ENCODE measurements around the gene LILRA6.

Gene LILRA6

DNA sequence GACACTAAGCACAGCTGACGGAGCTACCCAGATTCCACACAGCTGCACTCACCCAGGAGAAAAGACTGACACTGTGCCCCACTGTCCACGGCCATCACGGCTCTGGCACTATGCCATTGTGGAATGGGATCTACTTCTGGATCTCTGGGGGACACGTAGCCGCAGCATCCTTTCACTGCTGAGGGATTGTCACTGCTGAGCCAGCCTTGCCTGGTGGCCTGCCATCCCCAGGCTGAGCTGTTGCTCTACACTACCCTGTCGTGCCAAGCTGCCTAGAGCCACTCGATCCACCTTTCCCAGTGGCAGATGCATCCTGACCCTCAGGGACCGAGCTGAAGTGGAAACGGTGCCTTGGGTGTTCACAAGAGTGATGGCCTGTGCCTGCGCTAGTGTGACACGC lies 19.5 kb upstream of the LILRA6 start:
- no peaks in the 10 kb centered on the region for H3K4me1 ChIP-seq (ENCODE audit: control insufficient read depth, insufficient read depth, low read length)
- no peaks in the 10 kb centered on the region for H3K9me3 ChIP-seq (ENCODE audit: control insufficient read depth, low read length)
- H3K36me3 ChIP-seq (ENCODE audit: control insufficient read depth, insufficient read depth, low read length, severe bottlenecking) = no peaks in the 10 kb centered on the region
- no peak overlapping the region for H3K4me3 ChIP-seq (ENCODE audit: low read length)
- H3K27me3 ChIP-seq (replicated peaks; ENCODE audit: control insufficient read depth, insufficient read depth, low read length) = peaks cover 18% of the 10 kb centered on the region
- no peak for DNase-seq (ENCODE audit: low read depth)
- no peak overlapping the region for H3K9ac ChIP-seq (ENCODE audit: low read length)

GRCh38 chr19:54257116-54257480 lies 14.5 kb upstream of the LILRA6 start, which contains the start of gene LILRB5:
LILRB5 (minus strand) TSS chr19:54257273; CDS start chr19:54257193, 80 bp downstream.
- Histone ChIP-seq H3K9ac (ENCODE audit: low read length) (no peak within 1 kb of the TSS), H3K9me3 (ENCODE audit: control insufficient read depth, low read length) (no peaks in the 10 kb centered on the region), H3K36me3 (ENCODE audit: control insufficient read depth, insufficient read depth, low read length, severe bottlenecking) (no peaks in the 10 kb centered on the region), H3K4me1 (ENCODE audit: control insufficient read depth, insufficient read depth, low read length) (no peaks in the 10 kb centered on the region), H3K4me3 (ENCODE audit: low read length) (no peak within 1 kb of the TSS), H3K27me3 (replicated peaks; ENCODE audit: control insufficient read depth, insufficient read depth, low read length) (peaks cover 47% of the 10 kb centered on the region)
- DNase-seq (ENCODE audit: low read depth) = no peak

DNA sequence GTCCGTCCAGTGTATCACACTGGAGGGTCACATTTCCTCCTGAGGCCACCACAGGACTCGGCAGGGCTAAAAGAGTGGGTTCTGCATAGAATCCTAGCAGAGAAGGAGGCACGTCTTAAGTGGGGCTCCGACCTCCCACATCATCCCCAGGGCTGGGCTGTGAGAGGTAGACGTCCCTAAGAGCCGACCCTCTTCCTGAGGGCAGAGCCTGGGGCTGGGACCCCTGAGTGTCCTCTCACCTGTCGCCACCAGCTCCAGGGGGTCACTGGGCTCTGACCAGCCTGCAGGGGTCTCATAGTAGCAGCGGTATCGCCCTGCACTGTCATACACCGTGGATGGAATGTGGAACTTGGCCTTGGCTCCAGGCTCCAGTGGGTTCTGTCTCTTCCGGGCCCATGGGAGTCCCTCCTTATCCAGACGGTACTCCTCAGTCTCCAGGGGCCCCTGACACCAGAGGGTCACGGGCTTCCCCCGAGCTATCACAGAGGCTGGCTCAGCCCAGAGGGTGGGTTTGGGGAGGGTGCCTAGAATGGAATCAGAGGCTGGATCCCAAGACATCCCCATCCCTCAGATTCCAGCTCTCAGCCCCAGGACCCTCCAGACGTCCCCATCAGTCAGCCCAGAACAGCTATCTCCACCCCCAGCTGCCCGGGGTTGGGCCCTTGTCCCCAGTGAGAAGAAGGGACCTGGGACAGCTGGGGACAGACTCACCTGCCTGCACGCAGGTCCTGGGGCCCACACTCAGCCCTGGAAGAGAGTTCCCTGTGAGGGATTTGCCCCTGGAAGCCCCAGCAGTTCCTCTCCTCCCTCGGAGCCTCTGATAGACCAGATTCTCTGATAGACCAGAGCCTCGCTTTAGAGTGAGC lies 13.9 kb upstream of the LILRA6 start:
- H3K4me1 ChIP-seq (ENCODE audit: control insufficient read depth, insufficient read depth, low read length) = no peaks in the 10 kb centered on the region
- DNase-seq (ENCODE audit: low read depth) = no peak
- H3K9ac ChIP-seq (ENCODE audit: low read length) = no peak overlapping the region
- no peaks in the 10 kb centered on the region for H3K9me3 ChIP-seq (ENCODE audit: control insufficient read depth, low read length)
- no peak overlapping the region for H3K4me3 ChIP-seq (ENCODE audit: low read length)
- no peaks in the 10 kb centered on the region for H3K36me3 ChIP-seq (ENCODE audit: control insufficient read depth, insufficient read depth, low read length, severe bottlenecking)
- H3K27me3 ChIP-seq (replicated peaks; ENCODE audit: control insufficient read depth, insufficient read depth, low read length) = peaks cover 45% of the 10 kb centered on the region

GRCh38 chr19:54255105-54255775 lies 12.7 kb upstream of the LILRA6 start:
- Histone ChIP-seq H3K4me1 (ENCODE audit: control insufficient read depth, insufficient read depth, low read length) (no peaks in the 10 kb centered on the region), H3K27me3 (replicated peaks; ENCODE audit: control insufficient read depth, insufficient read depth, low read length) (peaks cover 46% of the 10 kb centered on the region), H3K9me3 (ENCODE audit: control insufficient read depth, low read length) (no peaks in the 10 kb centered on the region), H3K9ac (ENCODE audit: low read length) (no peak overlapping the region), H3K36me3 (ENCODE audit: control insufficient read depth, insufficient read depth, low read length, severe bottlenecking) (no peaks in the 10 kb centered on the region), H3K4me3 (ENCODE audit: low read length) (no peak overlapping the region)
- DNase-seq (ENCODE audit: low read depth) = no peak

- Histone ChIP-seq H3K4me3 (ENCODE audit: low read length) (no peak overlapping the region), H3K9ac (ENCODE audit: low read length) (no peak overlapping the region)
- no peak for DNase-seq (ENCODE audit: low read depth)
These were observed 11.8 kb upstream of the LILRA6 start for GRCh38 chr19:54254195-54254906.

DNA sequence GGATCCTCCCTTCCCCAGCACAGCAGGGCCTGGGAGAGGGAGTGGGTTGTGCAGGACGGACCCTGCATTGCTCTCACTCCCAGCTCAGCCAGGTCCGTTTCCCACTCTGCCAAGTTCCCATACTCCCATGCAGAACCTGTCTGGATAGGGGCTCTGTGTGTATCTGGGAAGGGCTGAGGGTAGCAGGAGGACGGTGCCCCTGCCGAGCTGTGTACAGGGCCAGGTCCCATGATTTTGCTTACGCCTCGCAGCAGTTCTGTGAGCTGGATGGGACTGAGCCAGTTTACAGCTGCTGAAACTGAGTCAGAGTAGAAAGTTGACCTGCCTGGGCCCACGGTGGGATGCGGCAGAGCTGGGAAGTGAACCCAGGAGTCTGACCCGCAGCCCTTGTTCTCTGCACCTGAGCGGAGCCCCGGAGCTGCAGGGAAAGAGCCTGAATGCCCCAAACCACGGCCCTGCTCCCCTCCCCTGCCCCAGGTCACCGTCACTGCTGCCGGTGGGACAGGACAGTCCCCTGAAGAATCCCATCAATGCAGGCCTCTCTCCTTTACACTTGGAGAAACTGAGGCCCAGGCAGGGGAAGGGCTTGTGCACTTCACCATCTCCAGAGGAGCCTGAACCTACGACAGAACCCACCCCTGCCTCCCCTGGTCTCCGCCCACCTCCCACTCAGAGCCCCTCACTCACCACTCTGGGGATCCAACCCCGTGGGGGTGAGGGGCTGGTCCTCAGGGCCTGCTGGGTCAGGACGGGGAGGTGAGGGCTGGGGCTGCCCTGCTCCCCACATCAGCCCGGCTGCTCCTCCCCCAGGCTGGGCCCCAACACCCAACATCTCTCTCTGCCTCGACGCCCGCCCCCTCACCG lies 11.0 kb upstream of the LILRA6 start:
- no peaks in the 10 kb centered on the region for H3K36me3 ChIP-seq (ENCODE audit: control insufficient read depth, insufficient read depth, low read length, severe bottlenecking)
- peaks cover 44% of the 10 kb centered on the region for H3K27me3 ChIP-seq (replicated peaks; ENCODE audit: control insufficient read depth, insufficient read depth, low read length)
- H3K9me3 ChIP-seq (ENCODE audit: control insufficient read depth, low read length) = no peaks in the 10 kb centered on the region
- no peaks in the 10 kb centered on the region for H3K4me1 ChIP-seq (ENCODE audit: control insufficient read depth, insufficient read depth, low read length)
- DNase-seq (ENCODE audit: low read depth) = no peak
- H3K4me3 ChIP-seq (ENCODE audit: low read length) = no peak overlapping the region
- no peak overlapping the region for H3K9ac ChIP-seq (ENCODE audit: low read length)

More at GRCh38 chr19:54254195-54254906, 11.8 kb upstream of the LILRA6 start:
- Histone ChIP-seq H3K36me3 (ENCODE audit: control insufficient read depth, insufficient read depth, low read length, severe bottlenecking) (no peaks in the 10 kb centered on the region), H3K4me1 (ENCODE audit: control insufficient read depth, insufficient read depth, low read length) (no peaks in the 10 kb centered on the region), H3K9me3 (ENCODE audit: control insufficient read depth, low read length) (no peaks in the 10 kb centered on the region), H3K27me3 (replicated peaks; ENCODE audit: control insufficient read depth, insufficient read depth, low read length) (peaks cover 44% of the 10 kb centered on the region)

- DNase-seq (ENCODE audit: low read depth) = no peak
- H3K4me1 ChIP-seq (ENCODE audit: control insufficient read depth, insufficient read depth, low read length) = no peaks in the 10 kb centered on the region
- no peak overlapping the region for H3K4me3 ChIP-seq (ENCODE audit: low read length)
- H3K9ac ChIP-seq (ENCODE audit: low read length) = no peak overlapping the region
- H3K27me3 ChIP-seq (replicated peaks; ENCODE audit: control insufficient read depth, insufficient read depth, low read length) = peaks cover 43% of the 10 kb centered on the region
- no peaks in the 10 kb centered on the region for H3K36me3 ChIP-seq (ENCODE audit: control insufficient read depth, insufficient read depth, low read length, severe bottlenecking)
- no peaks in the 10 kb centered on the region for H3K9me3 ChIP-seq (ENCODE audit: control insufficient read depth, low read length)
These were observed 10.3 kb upstream of the LILRA6 start for GRCh38 chr19:54252845-54253244.

DNA sequence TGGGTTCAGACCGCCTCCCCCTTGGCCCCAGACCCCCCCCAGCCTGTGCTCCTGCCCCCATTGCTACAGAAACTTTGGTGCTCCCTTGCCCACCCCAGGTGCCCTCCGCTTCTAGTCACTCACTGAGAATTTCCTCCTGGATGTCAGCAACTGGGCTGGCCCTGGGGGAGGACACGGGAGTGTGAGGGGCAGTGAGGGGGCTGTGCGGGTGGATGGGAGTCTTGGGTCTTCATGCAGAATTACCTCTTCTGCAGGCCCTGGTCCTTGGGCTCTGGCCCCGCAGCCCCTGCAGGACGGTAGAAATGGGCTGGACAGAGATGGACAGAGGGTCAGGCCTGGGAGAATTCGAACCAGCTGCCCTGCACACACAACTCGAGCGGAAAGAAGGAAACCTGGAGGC lies 9.7 kb upstream of the LILRA6 start:
- Histone ChIP-seq H3K4me1 (ENCODE audit: control insufficient read depth, insufficient read depth, low read length) (no peaks in the 10 kb centered on the region), H3K9me3 (ENCODE audit: control insufficient read depth, low read length) (no peaks in the 10 kb centered on the region), H3K4me3 (ENCODE audit: low read length) (no peak overlapping the region), H3K27me3 (replicated peaks; ENCODE audit: control insufficient read depth, insufficient read depth, low read length) (peaks cover 37% of the 10 kb centered on the region), H3K9ac (ENCODE audit: low read length) (no peak overlapping the region), H3K36me3 (ENCODE audit: control insufficient read depth, insufficient read depth, low read length, severe bottlenecking) (no peaks in the 10 kb centered on the region)
- DNase-seq (ENCODE audit: low read depth) = no peak

GRCh38 chr19:54248016-54248601 lies 5.5 kb upstream of the LILRA6 start:
- H3K4me1 ChIP-seq (ENCODE audit: control insufficient read depth, insufficient read depth, low read length) = no peaks in the 10 kb centered on the region
- H3K36me3 ChIP-seq (ENCODE audit: control insufficient read depth, insufficient read depth, low read length, severe bottlenecking) = no peaks in the 10 kb centered on the region
- H3K9ac ChIP-seq (ENCODE audit: low read length) = no peak overlapping the region
- H3K9me3 ChIP-seq (ENCODE audit: control insufficient read depth, low read length) = no peaks in the 10 kb centered on the region
- no peak for DNase-seq (ENCODE audit: low read depth)
- H3K27me3 ChIP-seq (replicated peaks; ENCODE audit: control insufficient read depth, insufficient read depth, low read length) = peaks cover 9% of the 10 kb centered on the region
- no peak overlapping the region for H3K4me3 ChIP-seq (ENCODE audit: low read length)

GRCh38 chr19:54247106-54247930 lies 4.7 kb upstream of the LILRA6 start:
- Histone ChIP-seq H3K9me3 (ENCODE audit: control insufficient read depth, low read length) (no peaks in the 10 kb centered on the region), H3K4me1 (ENCODE audit: control insufficient read depth, insufficient read depth, low read length) (no peaks in the 10 kb centered on the region), H3K9ac (ENCODE audit: low read length) (no peak overlapping the region), H3K36me3 (ENCODE audit: control insufficient read depth, insufficient read depth, low read length, severe bottlenecking) (no peaks in the 10 kb centered on the region), H3K4me3 (ENCODE audit: low read length) (no peak overlapping the region), H3K27me3 (replicated peaks; ENCODE audit: control insufficient read depth, insufficient read depth, low read length) (peaks cover 3% of the 10 kb centered on the region)
- DNase-seq (ENCODE audit: low read depth) = no peak
